Stimulated activated CD8-positive, alpha-beta memory T cell treated with anti-CD3 and anti-CD28 coated beads, Interleukin-7, amount 100 ng/mL, for 48 hours (primary cell): Measurements from ENCODE around the gene XPA.
A peak's percentile ranks its signal among the peaks of the same experiment; 100 is the strongest.
"Not testable (repeated sequence)": the region's sequence is repeated elsewhere in the genome, so short reads cannot be mapped to it uniquely, and the experiment has no call there.

ENCODE experiments used
- DNase-seq, 2 donors: peaks; one replicate each; pipeline ENCODE4 v3.0.0-alpha.2; 2020; ENCODE audit warnings: low read depth in 1 of 2; ENCODE audit errors: extremely low read depth in 1 of 2

The XPA gene

DNA sequence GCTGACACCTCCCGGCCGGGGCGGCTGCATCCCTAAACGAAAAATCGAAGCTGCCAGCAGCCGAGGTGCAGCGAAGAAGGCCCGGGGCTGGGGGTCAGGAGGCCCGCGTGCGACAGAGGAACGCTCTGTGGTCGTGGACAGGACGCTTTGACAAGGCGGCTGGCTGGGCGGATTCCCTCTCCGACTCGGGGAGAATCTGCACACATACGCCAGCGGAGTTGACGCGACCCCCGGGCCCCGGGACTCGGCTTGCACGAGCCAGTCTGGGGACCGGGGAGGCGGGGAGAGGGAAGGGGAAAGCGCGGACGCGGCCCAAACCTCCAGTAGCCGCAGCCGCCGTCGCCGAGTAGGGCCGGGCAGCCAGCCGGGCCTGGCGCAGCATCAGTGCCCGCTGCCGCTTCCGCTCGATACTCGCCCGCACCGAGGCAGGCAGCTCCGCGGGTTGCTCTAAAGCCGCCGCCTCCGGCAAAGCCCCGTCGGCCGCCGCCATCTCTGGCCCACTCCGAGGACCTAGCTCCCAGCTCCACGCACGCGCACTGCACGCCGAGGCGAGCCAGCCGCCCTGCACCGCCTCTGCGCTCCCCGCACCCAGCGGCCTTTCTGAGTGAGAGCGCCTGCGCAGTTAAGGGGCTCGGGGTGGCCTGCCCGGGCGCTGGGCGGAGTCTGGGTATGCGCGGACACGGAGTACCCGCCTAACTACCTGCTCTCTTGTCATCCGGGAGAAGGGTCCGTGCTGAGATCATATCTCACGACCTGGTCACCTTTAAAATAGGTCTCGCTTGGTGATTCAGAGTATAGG lies at the start of gene XPA:
XPA (minus strand) TSS at position 538 of the 799 bp plus-strand sequence; CDS start at position 490, 48 bp downstream.
- DNase-seq: peak; percentile 95 to 96

DNA sequence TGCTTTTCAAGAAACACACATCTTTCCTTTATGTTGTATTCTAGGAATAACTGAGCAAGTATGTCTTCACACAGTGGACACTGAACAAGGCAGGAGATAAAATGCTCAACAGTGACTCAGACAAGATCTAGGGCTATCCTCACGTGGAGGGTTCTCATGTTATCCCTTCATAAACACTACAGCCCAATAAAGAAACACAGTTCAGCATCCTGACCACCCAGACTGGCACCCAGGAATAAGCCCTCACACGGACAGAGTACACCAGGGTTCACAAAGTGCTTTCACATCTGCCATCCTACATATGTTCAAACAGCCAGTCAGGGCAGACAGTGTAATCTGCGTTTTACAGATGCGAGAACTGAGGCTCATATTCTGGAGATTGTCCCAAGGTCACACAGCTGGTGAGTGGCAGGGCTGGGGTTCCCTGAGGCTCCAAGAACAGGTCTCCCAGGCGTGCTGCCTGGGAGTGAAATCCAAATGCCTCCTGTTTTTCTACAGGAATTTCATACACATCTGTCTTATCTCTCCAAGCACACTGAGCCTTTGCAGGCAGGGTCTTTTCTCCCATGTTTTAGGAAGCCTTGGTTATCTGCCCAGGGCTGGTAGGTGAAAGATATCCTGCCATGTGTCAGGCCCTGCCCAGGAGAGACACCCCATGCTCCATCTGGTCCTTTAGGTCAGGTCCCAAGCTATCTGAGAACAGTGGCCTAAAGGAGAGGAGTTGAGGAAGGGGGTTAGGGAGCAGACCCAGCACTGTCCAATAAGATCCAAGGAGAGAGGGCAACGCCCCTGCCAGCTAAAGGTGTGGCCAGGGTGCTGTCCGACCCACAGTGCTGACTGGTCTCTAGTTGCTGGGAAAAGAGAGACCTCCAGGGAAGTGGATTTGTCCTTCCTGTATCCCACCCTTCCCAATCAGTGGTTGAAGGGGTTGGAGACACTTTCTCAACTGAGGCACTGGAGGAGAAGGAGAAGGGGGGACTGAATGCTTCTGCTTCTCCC lies 47.9 kb upstream of the XPA start:
- no peak for DNase-seq

DNA sequence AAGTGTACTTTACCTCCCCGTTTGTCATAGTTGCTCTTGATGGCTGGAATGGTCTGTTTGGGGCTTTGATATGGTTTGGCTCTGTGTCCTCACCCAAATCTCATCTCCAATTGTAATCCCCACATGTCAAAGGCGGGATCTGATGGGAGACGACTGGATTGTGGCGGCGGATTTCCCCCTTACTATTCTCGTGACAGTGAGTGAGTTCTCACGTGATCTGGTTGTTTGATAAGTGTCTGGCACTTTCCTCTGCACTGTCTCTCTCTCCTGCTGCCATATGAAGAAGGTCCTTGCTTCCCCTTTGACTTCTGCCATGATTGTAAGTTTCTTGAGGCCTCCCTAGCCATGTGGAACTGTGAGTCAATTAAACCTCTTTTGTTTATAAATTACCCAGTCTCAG lies 46.9 kb upstream of the XPA start:
- not testable (repeated sequence) for DNase-seq

DNA sequence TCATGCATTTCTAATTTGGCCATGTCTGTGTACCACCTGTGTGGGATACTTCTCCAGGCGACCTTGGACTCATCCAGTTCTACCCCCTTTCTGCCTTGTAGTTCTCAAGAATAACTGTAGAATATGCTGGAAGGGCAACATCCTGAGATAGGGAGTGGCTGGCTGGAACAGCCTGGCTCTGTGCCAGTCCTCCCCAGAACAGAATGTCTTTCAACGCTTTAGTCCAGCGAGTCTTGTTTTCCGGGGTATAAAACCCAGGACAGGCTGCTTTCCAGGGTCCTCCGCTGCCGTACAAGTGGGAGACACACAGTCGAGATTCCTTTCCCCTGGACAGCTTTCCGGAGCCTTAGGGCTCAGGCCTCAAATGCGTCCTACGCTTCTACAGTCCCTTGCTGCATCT lies 45.4 kb upstream of the XPA start:
- no peak for DNase-seq

DNA sequence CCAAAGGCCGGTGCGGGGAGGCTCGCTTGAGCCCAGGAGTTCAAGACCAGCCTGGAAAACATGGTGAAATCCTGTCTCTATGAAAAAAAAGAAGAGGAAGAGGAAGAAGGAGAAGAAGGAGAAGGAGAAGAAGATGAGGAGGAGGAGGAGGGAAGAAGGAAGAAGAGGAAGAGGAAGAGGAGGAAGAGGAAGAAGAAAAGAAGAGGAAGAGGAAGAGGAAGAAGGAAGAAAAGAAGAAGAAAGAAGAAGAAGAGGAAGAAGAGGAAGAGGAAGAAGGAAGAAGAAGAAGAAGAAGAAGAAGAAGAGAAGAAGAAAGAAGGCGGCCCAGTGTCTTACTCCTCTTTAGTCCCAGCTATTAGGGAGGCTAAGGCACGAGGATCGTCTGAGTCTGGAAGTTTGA lies 44.8 kb upstream of the XPA start:
- no peak for DNase-seq

DNA sequence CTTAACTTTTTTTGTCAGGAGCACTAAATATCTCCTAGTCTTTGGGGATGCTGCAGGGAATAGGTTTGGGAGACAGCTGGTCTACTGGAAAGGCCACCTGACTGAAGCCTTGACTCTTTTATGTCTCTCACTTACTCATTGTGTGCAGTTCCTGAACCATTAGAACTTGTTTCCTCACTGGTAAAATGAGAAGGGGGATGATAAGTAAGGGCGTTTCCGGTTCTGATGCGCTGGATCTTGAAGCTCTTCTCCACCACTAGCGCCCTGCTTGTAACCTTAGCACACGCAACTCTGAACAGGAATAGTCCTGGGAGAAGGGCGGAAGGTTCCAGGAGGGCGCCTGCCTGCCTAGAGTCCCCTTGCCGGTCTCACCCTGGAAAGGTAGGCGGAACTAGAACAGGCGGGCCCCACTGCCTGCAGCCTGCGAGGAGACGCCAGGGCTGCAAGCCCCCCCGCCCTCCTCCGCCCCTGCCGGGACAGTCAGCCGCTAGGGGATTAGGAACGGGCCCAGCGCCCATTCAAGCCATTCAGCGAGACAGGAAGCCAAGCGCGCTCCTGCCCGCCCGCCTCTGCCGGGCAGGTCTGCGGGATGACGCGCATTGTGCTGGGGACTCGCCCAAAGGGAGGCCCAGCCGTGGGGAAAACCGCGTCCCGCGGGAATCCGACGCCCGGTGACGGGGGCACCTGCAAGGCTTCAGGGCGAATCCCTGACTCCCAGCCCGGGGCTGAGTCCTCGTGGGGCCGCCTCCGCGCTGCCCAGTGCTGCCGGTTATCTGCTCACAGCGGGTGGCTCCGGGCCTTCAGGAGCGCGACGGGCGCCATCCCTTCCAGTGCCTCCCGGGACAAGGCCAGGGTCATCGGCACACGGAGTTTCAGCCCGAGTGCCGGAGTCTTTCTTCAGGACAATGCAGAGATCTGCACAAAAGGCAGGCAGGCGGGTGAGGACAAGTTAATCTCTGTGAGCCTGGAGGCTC lies 44.0 kb upstream of the XPA start:
- DNase-seq: peak; percentile 5 to 6

DNA sequence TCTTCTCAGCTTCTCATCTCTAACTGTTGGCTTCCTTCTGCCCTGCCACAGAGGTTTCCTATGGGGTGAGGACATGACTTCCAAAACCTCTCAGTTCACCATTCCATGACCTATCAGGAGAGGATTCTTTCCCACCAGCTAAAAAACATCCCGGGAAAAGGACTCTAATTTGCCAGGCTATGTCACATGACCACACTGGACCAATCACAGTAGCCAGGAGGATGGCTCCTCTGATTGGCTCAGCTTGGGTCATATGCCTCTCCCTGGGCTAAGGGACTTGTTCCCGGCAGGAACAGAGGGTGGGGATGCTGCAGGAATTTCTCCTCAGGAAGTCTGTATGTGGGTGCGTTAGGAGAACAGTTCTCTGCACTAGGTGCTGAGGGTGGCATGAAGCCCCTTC lies 40.3 kb upstream of the XPA start:
- no peak for DNase-seq

DNA sequence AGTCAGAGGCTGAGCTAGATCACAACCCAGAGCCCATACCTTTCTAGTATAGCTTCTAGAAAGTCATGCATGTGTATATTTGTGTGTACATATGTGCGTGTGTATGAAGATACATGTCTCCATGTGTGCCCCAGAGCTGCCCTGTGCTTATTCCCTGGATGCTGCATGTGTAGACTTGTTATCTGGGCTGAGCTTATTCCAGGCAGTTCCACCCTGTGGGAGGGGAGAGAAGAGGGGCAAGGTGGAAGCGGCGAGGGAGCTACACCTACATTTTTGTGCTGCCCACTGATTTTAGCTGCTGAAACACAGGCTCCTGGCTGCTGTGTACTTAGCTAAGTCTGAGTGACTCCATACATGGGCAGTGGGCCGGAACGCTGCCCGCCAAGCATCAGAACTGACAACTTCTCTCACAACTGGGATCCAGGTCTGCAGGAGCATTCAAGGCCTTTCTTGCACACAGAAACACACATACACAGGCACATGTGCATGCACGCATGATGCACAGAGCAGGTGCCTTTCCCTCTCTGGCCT lies 38.0 kb upstream of the XPA start:
- no peak for DNase-seq

DNA sequence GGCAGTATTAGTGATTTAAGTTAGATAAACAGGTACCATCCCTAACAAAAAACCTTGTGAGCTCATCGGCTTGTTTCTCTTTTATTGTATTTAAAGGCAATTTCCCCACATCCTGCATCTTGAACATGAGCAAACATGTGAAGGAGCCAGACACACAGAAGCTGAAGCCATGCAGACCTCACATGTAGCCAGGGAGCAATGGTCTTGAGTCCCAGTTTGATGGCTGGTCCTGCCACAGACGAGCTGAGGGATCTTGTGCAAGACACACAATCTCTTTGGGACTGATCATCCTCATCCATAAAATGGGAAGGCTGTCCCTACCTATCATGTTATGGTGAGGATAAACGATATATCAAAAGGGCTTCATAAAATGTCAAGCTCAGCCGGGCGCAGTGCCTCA lies 29.6 kb upstream of the XPA start:
- no peak for DNase-seq

DNA sequence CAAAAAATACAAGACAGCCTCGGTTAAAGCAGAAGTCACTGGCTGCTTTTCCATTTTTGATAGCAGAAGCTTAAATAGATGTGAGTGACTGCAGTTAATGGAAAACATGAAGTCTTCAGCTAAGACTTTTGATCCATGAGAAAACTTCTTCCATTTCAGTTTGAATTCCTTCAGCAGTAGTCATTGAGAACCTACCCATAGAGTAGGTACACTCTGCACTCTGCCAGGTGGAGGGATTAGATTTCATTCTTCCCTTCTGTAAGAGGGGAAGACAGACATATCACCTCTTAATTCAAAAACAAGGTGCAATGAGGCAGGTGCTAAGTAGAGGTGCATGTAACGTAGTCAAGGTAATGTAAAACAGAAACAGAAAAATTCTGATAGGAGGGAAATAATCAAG lies 26.7 kb upstream of the XPA start:
- no peak for DNase-seq

DNA sequence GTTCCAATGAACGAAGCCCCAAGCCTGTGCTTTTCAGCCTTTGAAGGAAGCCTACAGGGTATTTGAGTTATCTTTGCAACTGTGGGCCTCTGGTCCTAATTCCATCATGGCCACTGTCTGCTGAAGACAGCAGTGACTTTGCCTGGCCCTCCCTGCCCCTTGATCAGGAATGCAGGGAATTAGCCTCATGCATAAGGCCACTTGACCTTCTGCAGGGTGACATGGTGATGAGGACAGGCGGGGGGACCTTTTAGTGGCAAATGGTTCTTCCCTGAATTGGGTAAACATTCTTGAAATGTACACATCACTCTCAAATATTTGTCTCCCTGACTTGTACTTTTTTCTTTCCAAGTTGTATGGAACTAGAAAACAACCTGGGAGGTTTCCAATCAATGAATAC lies 25.2 kb upstream of the XPA start:
- no peak for DNase-seq

DNA sequence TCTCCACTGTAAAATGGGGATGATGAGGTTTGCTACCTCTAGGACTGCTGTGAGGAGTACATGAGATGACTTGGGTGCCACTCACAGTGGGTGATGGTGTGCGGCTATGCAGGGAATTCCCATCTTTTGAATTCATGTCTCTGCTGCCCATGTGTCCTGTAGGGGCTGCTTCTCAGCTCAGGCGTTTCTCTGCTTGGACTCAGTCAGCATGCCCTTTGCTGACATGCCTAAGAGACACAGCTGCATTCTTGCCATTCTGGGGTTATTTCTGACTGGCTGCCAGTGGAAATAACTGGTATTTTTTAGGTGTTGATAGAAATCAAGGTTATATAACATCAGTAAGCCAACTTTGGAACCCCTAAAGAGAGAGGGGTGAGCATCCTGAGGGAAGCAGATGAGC lies 24.3 kb upstream of the XPA start:
- no peak for DNase-seq

DNA sequence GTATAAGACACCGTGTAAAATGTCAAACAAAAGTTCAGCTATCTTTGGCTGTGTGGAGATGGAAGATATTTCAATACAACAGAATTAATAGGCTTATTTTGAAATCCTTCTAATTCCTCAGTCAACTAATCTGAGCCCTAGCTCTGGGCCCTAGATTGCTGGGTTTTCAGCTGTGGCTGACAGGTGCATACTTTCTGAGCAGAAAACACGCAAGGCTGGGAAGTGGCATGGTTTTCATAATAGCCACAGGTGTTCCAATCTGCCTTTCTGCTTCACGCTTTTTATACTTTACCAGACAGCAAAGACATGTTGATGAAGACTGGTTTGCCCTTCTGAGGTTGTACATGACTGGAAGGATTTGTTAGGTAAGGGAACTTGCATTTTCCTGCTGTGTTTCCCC lies 20.7 kb upstream of the XPA start:
- no peak for DNase-seq

DNA sequence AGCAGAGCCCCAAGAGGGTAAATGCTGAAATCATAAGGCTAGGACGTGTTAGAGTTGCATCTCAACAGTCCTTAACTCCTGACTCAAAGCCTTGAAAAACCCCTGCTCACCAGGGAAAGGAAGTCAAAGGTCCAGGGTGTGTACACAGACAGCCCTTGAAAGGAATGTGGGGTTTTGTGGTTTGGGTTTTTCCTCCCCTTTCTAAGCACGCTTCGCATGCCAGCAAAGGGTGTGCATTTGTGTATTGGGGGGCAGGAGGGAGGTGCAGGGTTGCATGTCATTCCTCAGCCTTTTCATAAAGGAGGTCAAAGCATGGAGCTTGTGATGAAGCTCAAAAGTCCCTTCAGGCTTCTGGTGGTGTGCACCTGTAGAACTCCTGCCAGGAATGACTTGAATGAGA lies 17.3 kb upstream of the XPA start:
- DNase-seq: no peak

DNA sequence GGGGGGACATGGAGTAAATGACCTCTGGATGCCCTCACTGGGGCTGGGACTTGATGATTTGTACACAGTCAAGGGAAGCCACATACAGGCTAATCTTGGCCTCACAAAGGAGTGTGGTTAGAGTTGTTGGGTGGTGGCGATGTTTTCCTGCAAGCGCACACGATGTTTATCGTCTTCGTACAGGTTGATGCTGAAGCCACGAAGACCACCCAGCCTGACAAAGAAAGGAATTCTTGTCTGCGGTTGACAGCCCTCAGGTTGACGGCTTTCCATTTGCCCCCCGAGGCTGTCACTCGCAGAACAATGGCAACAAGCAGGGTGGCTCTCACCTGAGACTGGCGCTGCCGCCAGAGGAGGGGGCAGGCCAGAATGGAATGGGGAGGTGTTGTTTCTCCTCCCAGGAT lies 14.1 kb upstream of the XPA start:
- DNase-seq: no peak

DNA sequence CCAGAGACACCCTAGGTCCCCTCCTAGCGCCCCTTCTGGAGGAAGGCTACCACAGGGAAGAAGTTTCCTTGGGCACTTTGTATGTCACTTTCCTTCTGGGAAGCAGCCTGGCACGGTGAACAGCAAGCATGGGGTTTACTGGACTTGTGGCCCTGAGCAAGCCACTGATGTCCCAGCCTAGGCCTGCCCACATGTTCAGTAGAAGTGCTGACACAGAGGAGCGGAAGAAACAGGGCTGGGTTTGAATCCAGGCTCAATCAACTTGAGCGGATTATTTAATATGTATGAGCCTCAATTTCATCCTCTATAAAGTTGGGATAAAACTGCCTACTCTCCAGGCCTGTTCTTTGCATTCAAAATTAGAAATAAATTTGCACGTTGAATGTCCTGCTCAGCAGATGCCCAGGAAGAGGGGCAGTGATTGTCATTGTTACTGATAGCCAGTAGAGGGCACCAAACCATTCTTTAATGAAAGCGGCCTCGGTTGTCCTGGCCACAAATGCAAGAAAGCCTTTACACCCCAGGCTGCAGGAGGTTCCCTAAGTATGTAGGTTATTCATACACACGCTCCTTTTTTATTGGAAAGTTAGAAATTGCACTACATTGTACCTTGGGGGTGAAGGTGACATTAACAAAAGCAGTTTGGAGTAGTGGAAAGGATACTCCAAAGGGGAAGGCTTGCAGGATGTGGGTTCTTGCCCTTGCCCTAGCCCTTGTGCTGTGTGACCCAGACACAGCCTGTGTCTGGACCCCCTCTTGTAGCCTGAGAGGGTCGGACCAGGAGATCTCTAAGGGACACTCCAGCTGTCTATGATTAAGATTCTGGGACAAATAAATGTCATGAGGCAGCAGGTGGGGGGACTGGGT lies 13.4 kb upstream of the XPA start:
- peak in 1 of 2 donors; percentile 18 for DNase-seq

DNA sequence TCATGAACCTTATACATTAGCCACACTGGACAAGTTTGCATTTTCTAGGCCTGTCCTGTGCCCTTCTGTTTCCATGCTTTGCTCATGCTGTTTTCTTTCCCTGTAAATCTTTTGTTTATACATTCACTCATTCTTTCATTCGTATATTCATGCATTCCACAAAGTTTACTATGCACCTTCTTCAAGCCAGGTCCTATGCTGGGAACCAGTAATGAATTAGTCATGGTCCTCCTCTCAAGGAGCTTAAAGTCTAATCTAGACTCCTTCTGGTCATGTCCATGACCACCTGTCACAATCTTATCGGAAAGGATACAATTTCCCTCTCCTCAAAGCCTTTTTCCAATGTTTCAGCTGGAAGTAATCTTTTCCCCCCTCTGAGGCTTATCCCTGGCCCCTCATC lies 9.1 kb upstream of the XPA start:
- no peak for DNase-seq

DNA sequence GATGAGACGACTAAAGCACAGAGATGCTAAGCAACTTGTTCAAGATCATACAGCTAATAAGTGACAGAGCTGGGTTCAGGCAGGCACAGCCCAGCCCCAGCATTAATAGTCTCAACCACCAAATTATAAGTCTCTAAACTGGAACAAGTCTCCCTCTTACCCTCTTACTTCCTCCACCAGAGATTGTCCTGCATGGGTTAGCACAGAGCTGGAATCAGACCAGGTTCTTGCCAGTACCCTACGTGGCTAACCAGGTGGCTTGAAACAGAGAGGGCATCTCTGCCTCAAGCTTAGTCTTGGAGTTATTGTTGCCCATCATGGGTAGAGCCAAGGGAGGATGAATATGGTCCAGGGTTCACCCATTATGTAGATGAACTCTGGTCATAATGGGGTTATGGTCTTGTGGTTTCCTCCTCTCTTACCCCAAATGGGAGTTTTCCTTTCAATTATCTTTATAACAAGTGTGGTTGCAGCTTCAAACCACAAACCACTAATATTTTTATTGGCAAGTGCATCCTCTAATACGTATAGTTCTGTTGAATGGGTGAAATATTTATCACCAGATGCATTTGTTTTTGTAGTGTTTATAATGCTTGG lies 8.3 kb upstream of the XPA start:
- DNase-seq: no peak

DNA sequence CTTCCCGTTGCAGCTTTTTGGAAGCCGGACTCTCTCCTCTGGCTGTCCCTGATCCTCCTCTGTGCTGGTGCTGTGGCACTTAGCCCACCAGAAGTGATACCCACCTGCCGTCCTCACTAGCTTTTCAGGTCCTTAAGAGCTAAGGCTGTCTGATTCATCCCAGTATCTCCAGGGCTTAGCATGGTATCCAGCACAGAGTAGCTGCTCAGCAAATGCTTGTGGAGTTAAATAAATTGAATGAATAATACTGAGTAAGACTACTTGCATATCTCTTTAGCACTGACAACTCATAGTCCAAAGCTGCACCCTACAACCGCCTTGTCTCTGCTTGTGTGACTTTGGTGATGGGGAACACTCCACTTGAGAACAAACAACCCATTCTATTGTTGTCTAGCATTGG lies 7.7 kb upstream of the XPA start:
- no peak for DNase-seq
